ENCODE results near the gene MATCAP1.
A peak's percentile ranks its signal among the peaks of the same experiment; 100 is the strongest.

The MATCAP1 gene

GRCh38 chr16:67199808-67200198, 16.0 kb upstream of the MATCAP1 start:
- Mint-ChIP-seq H3K9me3 (no peaks in the 10 kb centered on the region), H3K4me1 (peaks cover 8% of the 10 kb centered on the region)

GRCh38 chr16:67199011-67199807, 15.4 kb upstream of the MATCAP1 start, which contains the start of gene ELMO3:
ELMO3 (plus strand) TSS chr16:67199131; CDS start chr16:67199327, 196 bp downstream.
- peak; percentile 22 to 29 (median 23) for TF ChIP-seq CTCF (IDR thresholded peaks at IDR 0.05; ENCODE audit: unreplicated experiment in 3 of 3)
- Mint-ChIP-seq H3K4me3 (peak within 1 kb of the TSS in 2 of 3 experiments; percentile 38 to 64), H3K27me3 (ENCODE audit: low read depth) (peaks cover 5% of the 10 kb centered on the region), H3K36me3 (ENCODE audit: low read depth) (peaks cover 35% of the 10 kb centered on the region), H3K9me3 (no peaks in the 10 kb centered on the region), H3K4me1 (peaks cover 8% of the 10 kb centered on the region), H3K27ac (peak within 1 kb of the TSS in 1 of 3 experiments; percentile 74)

More at GRCh38 chr16:67199808-67200198, 16.0 kb upstream of the MATCAP1 start:
- peaks cover 32% of the 10 kb centered on the region for H3K36me3 Mint-ChIP-seq (ENCODE audit: low read depth)
- peak overlapping the region in 2 of 3 experiments; percentile 14 to 34 for H3K4me3 Mint-ChIP-seq
- H3K27ac Mint-ChIP-seq, result no peak overlapping the region
- H3K27me3 Mint-ChIP-seq (ENCODE audit: low read depth), result peaks cover 5% of the 10 kb centered on the region
- peak in 1 of 3 experiments; percentile 16 for TF ChIP-seq CTCF (IDR thresholded peaks at IDR 0.05; ENCODE audit: unreplicated experiment in 3 of 3)

GRCh38 chr16:67198238-67198734, 14.5 kb upstream of the MATCAP1 start:
- peaks cover 39% of the 10 kb centered on the region for H3K36me3 Mint-ChIP-seq (ENCODE audit: low read depth)
- H3K27me3 Mint-ChIP-seq (ENCODE audit: low read depth), result peaks cover 5% of the 10 kb centered on the region
- H3K27ac Mint-ChIP-seq, result no peak overlapping the region
- peaks cover 17% of the 10 kb centered on the region for H3K4me1 Mint-ChIP-seq
- H3K4me3 Mint-ChIP-seq, result peak overlapping the region in 2 of 3 experiments; percentile 38 to 64
- no peaks in the 10 kb centered on the region for H3K9me3 Mint-ChIP-seq
- TF ChIP-seq CTCF (IDR thresholded peaks at IDR 0.05; ENCODE audit: unreplicated experiment in 3 of 3), result peak in 2 of 3 experiments; percentile 15 to 22

- Mint-ChIP-seq H3K4me1 (peaks cover 21% of the 10 kb centered on the region), H3K9me3 (no peaks in the 10 kb centered on the region), H3K36me3 (ENCODE audit: low read depth) (peaks cover 39% of the 10 kb centered on the region), H3K27me3 (ENCODE audit: low read depth) (peaks cover 5% of the 10 kb centered on the region), H3K4me3 (no peak overlapping the region), H3K27ac (peak overlapping the region in 1 of 3 experiments; percentile 74)
- no peak for TF ChIP-seq CTCF (IDR thresholded peaks at IDR 0.05; ENCODE audit: unreplicated experiment in 3 of 3)
These were observed 13.9 kb upstream of the MATCAP1 start for GRCh38 chr16:67197704-67198103.

- H3K4me3 Mint-ChIP-seq, result peak overlapping the region; percentile 16 to 70 (median 68)
- TF ChIP-seq CTCF (IDR thresholded peaks at IDR 0.05; ENCODE audit: unreplicated experiment in 3 of 3), result no peak
- H3K27ac Mint-ChIP-seq, result no peak overlapping the region
- H3K36me3 Mint-ChIP-seq (ENCODE audit: low read depth), result peaks cover 39% of the 10 kb centered on the region
- peaks cover 26% of the 10 kb centered on the region for H3K4me1 Mint-ChIP-seq
- no peaks in the 10 kb centered on the region for H3K9me3 Mint-ChIP-seq
- peaks cover 5% of the 10 kb centered on the region for H3K27me3 Mint-ChIP-seq (ENCODE audit: low read depth)
These were observed 13.1 kb upstream of the MATCAP1 start for GRCh38 chr16:67196881-67197280.
